GF-D8 (cell line): ENCODE measurements around the gene SPEF1.
A peak's percentile ranks its signal among the peaks of the same experiment; 100 is the strongest.
"Not testable (repeated sequence)": the region's sequence is repeated elsewhere in the genome, so short reads cannot be mapped to it uniquely, and the experiment has no call there.

Experiments
- DNase-seq: peaks from one replicate; lab custom pipeline; 2025; lab: John Stamatoyannopoulos, UW

The SPEF1 gene, protein sequence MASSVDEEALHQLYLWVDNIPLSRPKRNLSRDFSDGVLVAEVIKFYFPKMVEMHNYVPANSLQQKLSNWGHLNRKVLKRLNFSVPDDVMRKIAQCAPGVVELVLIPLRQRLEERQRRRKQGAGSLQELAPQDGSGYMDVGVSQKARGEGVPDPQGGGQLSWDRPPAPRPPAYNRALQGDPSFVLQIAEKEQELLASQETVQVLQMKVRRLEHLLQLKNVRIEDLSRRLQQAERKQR

DNA sequence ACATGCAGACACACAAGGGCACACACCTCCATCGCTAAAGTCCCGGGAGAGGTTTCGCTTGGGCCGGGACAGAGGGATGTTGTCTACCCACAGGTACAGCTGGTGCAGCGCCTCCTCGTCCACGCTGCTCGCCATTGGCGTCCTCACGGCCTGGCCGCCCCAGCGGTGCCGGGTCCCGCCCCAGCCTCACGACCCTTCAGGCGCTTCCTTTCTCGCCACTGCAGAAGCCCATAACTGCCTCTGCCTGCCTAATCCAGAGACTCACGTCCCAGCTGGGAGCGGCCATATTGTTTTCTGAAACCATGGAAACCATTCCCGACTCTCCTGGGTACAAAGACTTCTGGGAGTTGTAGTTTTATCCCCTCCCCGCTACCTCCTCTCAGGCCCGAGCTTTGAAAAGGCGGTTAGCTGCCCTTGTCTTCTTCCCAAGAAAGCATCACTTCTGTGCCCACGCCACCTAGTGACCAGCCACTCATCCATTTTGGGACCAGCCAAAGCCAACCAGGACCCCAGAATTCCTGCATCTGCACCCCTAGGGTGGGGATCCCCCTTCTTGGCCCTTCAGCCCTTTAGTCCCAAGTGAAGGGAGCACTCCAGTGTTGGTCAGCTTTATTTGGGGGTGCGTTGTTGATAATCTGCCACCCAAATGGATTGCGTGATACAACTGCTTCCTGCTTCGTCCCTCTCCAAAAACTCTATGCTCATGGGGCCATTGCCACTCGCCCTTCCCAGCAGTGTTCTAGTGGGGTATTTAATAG, at the start of gene SPEF1:
Gene SPEF1 (minus strand): TSS at position 296 of the 758 bp plus-strand sequence. CDS start 161 bp downstream, at position 135.
- DNase-seq, result peak; percentile 49

- not testable (repeated sequence) for DNase-seq
Observed at GRCh38 chr20:3829891-3830290, 48.6 kb upstream of the SPEF1 start.

DNA sequence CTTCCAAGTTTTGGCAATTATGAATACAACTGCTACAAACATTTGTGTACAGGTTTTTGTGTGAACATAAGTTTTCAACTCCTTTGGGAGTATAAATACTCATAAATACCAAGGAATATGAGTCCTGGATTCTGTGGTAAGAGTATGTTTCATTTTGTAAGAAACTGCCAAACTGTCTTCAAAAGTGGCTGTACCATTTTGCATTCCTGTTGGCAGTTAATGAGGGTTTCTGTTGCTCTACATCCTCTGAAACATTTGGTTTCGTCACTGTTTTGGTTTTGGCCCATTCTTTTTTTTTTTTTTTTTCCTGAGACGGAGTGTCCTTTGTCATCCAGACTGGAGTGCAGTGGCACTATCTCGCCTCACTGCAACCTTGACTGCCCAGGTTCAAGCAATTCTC, 47.5 kb upstream of the SPEF1 start:
- DNase-seq, result no peak

GRCh38 chr20:3826420-3826819, 45.2 kb upstream of the SPEF1 start:
- DNase-seq, result peak; percentile 38

- no peak for DNase-seq
Observed at GRCh38 chr20:3825526-3825925, 44.3 kb upstream of the SPEF1 start.

- no peak for DNase-seq
Observed at GRCh38 chr20:3823881-3824280, 42.6 kb upstream of the SPEF1 start.

DNA sequence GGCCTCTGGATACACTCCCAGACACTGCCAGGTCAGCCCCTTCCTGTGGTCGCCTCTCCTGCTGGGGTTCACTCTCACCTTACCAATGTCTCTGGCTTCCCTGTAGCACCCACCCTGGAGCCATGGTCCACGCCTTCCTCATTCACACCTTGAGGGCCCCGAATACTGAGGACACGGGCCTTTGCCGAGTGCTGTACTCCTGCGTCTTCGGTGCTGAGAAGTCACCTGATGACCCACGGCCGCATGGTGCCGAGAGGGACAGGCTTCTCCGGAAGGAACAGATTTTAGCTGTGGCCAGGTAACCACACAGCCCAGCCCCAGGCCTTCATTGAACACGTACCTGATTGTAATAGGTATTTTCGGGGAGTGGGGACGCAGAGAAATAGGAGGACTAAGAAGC, 40.7 kb upstream of the SPEF1 start:
- DNase-seq, result no peak

- DNase-seq, result no peak
Observed at GRCh38 chr20:3820901-3821727, 39.9 kb upstream of the SPEF1 start.

GRCh38 chr20:3820048-3820900, 39.0 kb upstream of the SPEF1 start, which contains the start of gene AP5S1:
Gene AP5S1 (plus strand): TSS chr20:3820547. CDS start chr20:3822118, 1,571 bp downstream.
- peak; percentile 89 for DNase-seq

- DNase-seq, result no peak
Observed at GRCh38 chr20:3819411-3820047, 38.3 kb upstream of the SPEF1 start.

DNA sequence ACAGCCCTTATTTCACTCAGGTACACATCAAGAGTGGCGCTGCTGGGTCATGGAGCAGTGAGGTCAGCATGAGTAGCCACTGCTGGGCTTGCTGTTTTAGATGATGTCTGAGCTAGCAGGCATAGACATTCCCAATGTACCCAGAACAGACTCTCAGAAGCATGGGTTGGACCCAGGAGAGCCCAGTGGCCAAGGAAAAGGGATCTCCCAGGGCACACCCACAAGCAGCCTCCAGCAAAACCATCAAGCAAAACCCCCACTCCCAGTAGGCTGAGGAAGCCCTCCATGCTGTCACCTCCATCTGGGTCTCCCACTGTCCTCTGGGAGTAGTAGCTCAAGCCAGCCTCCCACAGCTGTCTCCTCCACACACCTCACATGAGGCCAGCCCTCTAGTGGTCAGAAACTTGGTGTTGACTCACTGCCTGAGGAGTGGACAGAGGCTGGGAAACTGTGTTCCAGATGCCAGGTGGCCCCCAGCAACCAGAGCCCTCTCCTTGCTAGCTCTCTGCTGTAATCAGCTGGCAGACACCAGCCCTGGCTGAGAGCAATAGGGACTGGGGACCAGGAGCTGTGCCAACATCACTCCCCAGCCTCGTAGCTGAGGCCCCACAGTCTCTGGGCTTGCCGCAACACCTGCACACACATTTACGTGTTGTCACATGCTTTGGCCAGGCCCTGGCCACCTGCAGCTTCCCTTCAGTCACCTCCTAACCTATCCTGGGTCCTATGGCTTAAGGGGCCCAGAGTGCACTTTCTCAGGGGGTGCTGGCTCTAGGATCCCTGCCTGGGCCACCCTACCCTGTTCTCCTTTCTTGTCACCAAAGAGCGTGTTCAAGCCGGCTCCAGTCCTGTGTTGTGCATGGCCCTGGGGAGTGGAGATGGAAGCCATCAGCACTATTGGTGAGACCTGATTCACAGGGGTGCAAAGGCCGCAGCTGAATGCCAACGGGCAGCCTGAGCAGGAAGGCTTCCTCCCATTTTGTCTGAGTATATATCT, 37.2 kb upstream of the SPEF1 start:
- DNase-seq, result peak; percentile 55

- no peak for DNase-seq
Observed at GRCh38 chr20:3815703-3816315, 34.6 kb upstream of the SPEF1 start.

- DNase-seq, result no peak
Observed at GRCh38 chr20:3814928-3815495, 33.8 kb upstream of the SPEF1 start.

GRCh38 chr20:3813848-3814581, 32.8 kb upstream of the SPEF1 start:
- DNase-seq, result no peak

DNA sequence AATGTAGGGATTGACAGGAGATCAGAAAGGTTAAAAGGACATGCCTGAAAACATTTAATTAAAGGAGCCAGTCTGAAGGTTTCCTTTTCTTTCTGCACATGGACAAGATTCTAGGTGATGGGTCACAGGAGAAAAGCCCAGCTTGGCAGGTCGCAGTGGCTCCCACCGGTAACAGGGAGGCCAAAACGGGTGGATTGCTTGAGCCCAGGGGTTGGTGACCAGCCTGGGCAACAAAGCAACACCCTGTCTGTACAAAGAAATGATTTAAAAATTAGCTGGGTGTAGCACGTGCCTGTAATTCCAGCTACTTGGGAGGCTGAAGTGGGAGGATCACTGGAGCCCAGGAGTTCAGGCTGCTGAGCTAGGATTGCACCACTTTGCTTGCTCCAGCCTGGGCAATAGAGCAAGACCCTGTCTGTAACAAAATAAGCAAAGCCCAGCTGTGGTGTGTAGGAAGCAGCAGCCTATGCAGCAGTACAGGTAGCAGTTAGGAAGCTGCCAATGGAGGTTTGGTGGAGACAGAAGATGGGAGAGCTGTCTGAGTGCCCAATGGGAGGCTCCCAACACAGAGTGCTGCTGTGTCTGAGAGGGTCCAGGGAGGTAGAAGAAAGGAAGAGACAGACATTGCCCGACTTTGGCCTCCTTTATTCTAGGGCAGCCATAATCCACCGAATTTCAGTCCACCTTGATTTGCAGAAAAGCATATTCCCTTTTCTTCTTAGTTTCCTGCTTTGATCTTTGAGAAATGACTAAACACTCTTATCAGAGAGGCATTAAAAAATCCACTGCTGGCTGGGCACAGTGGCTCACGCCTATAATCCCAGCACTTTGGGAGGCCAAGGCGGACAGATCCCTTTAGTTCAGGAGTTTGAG, 32.0 kb upstream of the SPEF1 start:
- DNase-seq, result no peak

GRCh38 chr20:3812259-3812681, 31.0 kb upstream of the SPEF1 start:
- DNase-seq, result no peak
